ENCODE measurements around the gene NAP1L4.

NAP1L4 gene

GRCh38 chr11:2904153-2905052 lies 87.7 kb downstream of the NAP1L4 start:
- DNase-seq (ENCODE audit: low read depth) = no peak

GRCh38 chr11:2903672-2904011 lies 88.5 kb downstream of the NAP1L4 start:
- no peak for DNase-seq (ENCODE audit: low read depth)

DNA sequence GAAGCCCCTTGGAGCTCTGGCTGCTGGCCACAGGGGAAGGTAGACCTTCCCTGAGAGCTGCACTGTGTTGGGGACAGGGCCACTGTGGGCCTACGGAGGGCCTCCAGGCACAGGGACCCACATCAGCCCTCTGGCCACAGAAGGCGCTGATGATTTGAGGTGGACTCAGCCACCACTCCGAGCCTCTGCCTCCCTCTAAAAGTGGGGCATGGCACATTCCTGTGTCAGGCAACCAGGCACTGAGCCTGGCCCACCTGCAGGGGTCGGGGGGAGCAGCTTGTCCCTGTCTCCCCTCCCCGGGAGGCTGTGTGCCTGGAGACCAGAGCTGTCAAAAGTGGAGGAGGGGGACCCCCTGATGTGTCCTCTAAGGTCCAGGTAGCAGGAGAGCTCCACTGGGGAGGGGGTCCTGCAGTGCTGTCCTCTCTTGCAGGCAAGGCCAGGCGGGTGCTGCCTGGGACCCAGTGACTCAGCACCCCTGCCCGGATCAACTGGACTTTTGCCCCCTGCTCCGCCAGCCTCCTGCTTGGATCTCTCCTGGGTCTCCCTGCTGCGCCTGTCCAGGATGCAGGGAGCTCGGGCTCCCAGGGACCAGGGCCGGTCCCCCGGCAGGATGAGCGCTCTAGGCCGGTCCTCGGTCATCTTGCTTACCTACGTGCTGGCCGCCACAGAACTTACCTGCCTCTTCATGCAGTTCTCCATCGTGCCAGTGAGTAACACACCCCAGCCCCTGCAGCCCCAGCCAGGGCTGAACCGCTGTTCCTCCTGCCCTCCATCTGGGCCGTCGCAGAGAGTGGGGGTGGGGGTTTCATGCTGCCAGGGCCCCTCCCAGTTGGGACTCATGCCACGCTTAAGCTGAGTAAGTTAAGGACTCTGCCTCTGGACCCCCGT lies 89.1 kb downstream of the NAP1L4 start:
- DNase-seq (ENCODE audit: low read depth) = no peak

GRCh38 chr11:2901854-2902783 lies 90.0 kb downstream of the NAP1L4 start:
- peak; percentile 81 for DNase-seq (ENCODE audit: low read depth)

DNA sequence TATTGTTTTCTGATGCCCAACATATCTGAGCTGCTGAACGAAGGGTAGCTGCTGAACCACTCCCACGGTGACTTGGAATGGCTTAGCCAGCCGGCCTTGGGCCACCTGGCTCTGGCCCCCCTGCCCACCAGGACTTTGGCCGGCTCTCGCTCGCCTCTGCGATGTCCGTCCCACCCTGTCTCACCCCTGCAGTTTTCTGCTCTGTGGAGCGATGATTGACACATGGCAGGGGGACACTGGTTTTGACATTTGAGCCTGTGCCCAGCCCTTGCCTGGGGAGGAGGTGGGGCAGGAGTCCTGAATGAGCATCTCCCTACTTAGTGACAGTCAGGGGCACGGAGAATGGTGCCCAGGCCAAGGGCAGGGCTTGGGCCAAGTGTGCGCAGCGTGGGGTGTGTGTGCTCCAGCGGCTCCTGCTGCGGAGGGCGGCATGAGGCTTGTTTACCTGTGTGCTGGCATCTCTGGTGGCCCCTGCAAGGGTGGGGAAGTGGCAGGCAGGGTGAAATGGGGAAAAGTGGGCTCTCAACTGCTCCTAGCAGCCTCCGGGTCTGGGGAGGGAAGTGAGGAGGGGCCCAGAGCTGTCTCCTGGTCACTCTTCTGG lies 90.8 kb downstream of the NAP1L4 start:
- no peak for DNase-seq (ENCODE audit: low read depth)

DNA sequence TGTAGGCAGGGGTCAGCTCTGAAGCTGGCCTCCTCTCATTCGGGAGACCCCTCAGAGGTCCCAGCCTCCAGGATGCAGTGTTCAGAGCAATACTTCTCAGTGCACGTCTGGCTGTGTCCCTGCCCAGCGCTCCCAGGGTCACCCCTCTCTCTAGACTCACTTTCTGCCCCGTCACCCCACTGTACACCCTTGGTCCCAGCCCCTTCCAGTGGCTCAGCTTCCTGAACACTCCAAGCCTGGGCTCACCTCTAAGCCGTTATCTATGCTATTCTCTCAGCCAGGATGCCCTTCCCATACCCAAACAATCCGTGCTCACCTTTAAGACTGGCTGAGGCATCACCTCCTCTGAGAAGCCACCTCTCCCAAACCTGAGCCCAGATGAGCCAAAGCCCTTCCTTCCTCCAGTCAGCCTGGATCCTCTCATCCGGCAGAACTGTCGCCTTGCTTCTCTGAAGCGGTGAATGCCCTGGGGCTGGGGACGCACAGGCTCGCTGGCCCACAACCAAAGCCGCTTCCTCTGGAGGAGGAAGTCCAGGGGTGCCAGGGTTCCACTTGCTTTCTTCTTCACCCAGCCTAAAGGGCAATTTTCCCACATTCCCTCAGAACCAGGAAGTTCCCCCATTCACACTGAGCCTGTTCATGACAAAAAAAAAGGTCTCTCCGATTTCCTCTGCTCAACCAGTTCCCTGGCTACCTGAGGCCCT lies 92.9 kb downstream of the NAP1L4 start:
- no peak for DNase-seq (ENCODE audit: low read depth)

DNA sequence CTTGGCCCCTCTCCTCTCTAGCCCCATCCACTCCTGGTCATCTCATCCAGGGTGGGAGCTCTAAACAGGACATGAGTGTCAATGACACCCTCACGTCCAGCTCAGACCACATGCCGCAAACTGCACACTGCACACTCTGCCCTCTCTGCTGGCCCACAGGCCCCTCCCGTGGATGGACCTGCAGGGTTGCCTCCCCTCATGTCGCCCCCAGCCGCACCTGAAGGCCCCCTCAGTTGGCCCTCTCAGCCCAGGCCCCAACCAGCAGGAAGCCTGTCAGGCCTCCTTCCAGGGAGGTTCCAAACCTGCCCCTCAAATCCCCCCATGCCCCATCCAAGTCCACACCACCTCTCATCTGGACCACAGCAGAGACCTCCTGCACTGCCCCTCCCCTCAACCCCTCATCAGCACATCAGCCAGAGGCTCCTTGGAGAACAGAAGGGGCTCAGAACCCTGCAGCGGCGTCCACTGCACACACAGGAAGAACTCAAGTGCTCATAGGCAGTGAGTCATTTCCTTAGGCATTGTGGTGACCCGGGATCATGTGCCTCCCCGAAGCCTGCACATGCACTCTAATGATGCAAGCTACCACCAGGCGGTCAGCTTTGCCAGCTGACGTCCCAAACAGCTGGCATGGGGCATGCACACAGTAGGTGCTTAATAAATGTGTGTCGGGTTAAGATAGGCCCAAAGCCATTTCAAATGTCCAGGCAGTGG lies 93.6 kb downstream of the NAP1L4 start:
- DNase-seq (ENCODE audit: low read depth) = peak; percentile 29

DNA sequence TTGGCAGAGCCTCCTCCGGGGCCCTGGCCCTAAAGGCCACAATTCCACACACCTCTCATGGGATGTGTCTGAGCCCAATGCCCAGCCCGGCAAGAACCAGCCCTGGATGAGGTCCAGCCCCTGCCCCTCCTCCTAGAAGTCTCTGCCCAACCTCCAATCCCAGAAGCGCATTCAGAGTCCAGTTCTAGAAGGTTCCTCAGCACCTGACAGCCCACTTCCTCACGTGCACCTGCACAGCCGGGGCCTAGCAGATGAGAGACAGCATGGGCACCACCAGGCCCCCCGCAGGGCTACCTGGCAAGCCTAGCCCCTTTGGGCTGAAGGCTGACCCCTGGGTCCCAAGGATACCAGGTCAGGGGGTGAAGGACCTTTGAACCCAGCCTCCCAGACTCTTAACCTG lies 95.1 kb downstream of the NAP1L4 start:
- no peak for DNase-seq (ENCODE audit: low read depth)

DNA sequence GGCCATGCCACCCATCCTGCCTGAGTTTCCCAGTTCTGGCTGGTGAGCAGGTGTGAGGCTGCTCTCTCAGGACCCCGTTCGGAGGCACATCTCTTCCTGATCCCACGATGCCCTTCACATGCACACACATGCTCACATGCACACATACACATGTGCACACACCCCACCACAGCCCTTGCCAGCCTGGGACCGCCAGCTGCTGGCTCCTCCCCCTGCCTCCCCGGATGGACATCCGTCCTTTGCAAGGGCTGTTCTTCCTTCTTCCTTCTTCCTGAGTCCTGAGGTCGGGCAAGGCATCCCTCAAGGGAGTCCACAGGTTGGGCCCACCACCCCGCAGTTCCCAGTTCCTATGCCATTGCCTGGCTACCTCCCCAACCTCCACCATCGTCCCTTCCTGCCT lies 96.1 kb downstream of the NAP1L4 start:
- DNase-seq (ENCODE audit: low read depth) = no peak

Data from T follicular helper cell (primary cell).